Sigmoid colon (tissue), 7 donors: ENCODE results near the gene RBM25. TPM values are rescaled to one million over a fixed set of nuclear protein-coding genes. Genes with fewer than 3 reads are reported as not detected.

ENCODE experiments used
- DNase-seq: peaks from one replicate; pipeline ENCODE4 v3.0.0-alpha.2; 2019
- H3K27ac ChIP-seq, 4 donors: fragments of 200-600 bp; sonication (generic); one replicate each; pipeline ENCODE4 v1.5.1; 2016 to 2019; ENCODE audit warnings: mild to moderate bottlenecking in 1 of 4
- H3K27me3 ChIP-seq, 3 donors: fragments of 200-600 bp; sonication (generic); one replicate each; pipeline ENCODE4 v1.5.1; 2019; ENCODE audit warnings: mild to moderate bottlenecking in 1 of 3
- H3K36me3 ChIP-seq, 4 donors: fragments of 200-600 bp; sonication (generic); one replicate each; pipeline ENCODE4 v1.5.1; 2016 to 2019
- H3K4me1 ChIP-seq, 4 donors: fragments of 200-600 bp; sonication (generic); one replicate each; pipeline ENCODE4 v1.5.1; 2017 to 2019
- H3K4me3 ChIP-seq, 4 donors: fragments of 200-600 bp; sonication (generic); one replicate each; pipeline ENCODE4 v1.5.1; 2017 to 2019; ENCODE audit warnings: mild to moderate bottlenecking in 2 of 4, moderate library complexity in 1 of 4
- H3K9me3 ChIP-seq, 4 donors: fragments of 200-600 bp in 3 of 4; sonication (generic) in 3 of 4; one replicate each; pipeline versions ENCODE4 v1.5.1 to v1.6.1; 2013 to 2019
- EP300 ChIP-seq, 4 donors: sonication (generic); formaldehyde crosslinking; IDR thresholded peaks; one replicate each; pipeline ENCODE4 v1.6.1; 2017; ENCODE audit warnings: antibody characterized with exemption in 4 of 4
- POLR2A ChIP-seq, 2 donors: fragments of 450-650 bp; IDR thresholded peaks; one replicate each; pipeline ENCODE4 v1.6.1; 2016; ENCODE audit warnings: antibody characterized with exemption in 2 of 2, mild to moderate bottlenecking in 2 of 2, moderate library complexity in 2 of 2
- POLR2AphosphoS5 ChIP-seq, 4 donors: sonication (generic); formaldehyde crosslinking; IDR thresholded peaks; one replicate each; pipeline ENCODE4 v1.6.1; 2017; ENCODE audit warnings: antibody characterized with exemption in 4 of 4
- WGBS, 2 donors: extraction: QIAGEN DNeasy Blood & Tissue Kit; methylation state at CpG; one replicate each; pipeline ENCODE4 v1.1.7; 2013; 5-methylcytosine and 5-hydroxymethylcytosine counted together
- intact Hi-C: fragments of 100-400 bp; cut with DNase I; formaldehyde crosslinking; loops from one replicate; pipeline ENCODE4 v1.15.1; 2023
- polyA plus RNA-seq, 3 donors: library from polyadenylated mRNA; stranded (reverse); fragments of 200-250 nt; gene quantifications; one replicate each; pipeline ENCODE4 v1.2.3, GENCODE V29; 2013
- total RNA-seq, 4 donors: library from RNA; depleted of rRNA; stranded (reverse); fragments of >200 nt; gene quantifications; one replicate each; pipeline ENCODE4 v1.1.0, GENCODE V29; 2016
- TF ChIP-seq, protein P1 (sequence below), 4 experiments: fragments of 450-650 bp in 3 of 4; fragments of 200-600 bp in 1 of 4; IDR thresholded peaks; one replicate each; pipeline ENCODE4 v1.5.1; 2016 to 2019; ENCODE audit warnings: antibody characterized with exemption in 4 of 4, mild to moderate bottlenecking in 3 of 4, moderate library complexity in 2 of 4
- donor health status: healthy with polysubstance abuse.
- donor health status: Bipolar disorder and iron deficiency.
- donor health status: healthy.

Gene RBM25
- total and polyA plus RNA-seq, 7 donors: 10.8 to 78.9 (median 46.7) TPM

DNA sequence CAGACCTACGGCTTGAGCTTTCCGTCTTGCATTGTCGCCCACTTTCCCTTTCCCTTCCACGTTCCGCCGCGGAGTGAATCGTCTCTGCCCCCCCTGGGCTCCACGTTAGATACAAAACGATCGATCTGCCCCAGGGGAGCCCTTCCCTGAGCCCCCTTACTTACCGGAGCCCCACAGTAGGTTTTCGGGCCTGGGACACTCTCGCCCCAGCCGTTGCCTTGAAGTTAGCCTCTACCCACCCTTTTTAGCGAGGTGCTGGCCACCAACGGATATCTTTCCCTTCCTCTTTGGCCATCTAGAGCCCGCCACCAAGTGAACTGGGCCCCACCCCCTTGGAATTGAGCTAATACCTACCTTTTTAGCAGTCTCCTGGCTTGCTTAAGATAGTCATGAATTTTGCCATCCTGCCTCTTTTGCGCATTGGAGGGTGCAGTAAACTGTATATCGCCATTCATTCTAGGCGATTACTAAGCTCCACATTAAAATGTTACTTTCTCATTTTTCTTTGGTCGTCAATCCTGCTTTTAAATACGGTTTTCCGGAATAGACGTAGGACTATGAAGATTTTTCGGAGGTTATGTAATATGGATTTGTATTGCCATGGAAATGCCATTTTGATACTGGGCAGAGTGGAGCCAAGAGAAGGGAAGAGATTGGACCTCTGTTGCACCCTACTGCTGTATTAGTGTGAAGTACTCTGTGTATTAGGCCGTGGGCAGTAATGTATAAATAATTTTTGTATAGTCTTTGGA, 764 bp downstream of the RBM25 start:
- intact Hi-C loops: loop anchor here (1.0 kb wide), 1 partner anchor 32 kb away; the partner anchor contains the start of gene ZFYVE1
- TF ChIP-seq POLR2AphosphoS5 (IDR thresholded peaks at IDR 0.05): peak in 3 of 4 donors; percentile 26 to 57 (median 37)
- peak in 1 of 4 donors; percentile 19 for TF ChIP-seq EP300 (IDR thresholded peaks at IDR 0.05)
- no peak for TF ChIP-seq POLR2A (IDR thresholded peaks at IDR 0.05)
- Histone ChIP-seq H3K4me1 (peaks cover 0 to 56% (median 42%) of the 10 kb centered on the region in 4 donors), H3K27me3 (no peaks in the 10 kb centered on the region), H3K27ac (peak overlapping the region; percentile 91 to 98 (median 95)), H3K9me3 (no peaks in the 10 kb centered on the region), H3K36me3 (peaks cover 0 to 6% (median 0%) of the 10 kb centered on the region in 4 donors), H3K4me3 (peak overlapping the region; percentile 53 to 94 (median 82))
- no peak for DNase-seq
- WGBS, 2 donors: 0 to 1% methylated on average over 27 of the region's 27 CpGs

DNA sequence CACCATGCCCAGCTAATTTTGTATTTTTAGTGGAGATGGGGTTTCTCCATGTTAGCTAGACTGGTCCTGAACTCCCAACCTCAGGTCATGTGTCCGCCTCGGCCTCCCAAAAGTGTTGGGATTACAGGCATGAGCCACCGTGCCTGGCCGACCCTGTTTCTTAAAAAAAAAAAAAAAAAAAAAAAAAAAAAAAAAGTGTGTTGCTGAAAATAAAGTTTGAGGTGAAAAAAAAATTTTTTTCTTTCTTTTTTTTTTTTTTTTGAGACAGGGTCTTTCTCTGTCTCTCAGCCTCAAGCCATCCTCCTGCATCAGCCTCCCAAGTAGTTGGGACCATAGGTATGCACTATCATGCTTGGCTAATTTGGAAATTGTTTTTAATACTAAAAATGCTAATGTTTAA, 11.3 kb downstream of the RBM25 start:
- 94 to 99% methylated on average over 4 of the region's 4 CpGs for WGBS, 2 donors
- peaks cover 10 to 48% (median 15%) of the 10 kb centered on the region in 4 donors for H3K36me3 ChIP-seq
- H3K27ac ChIP-seq: no peak overlapping the region
- no peaks in the 10 kb centered on the region for H3K27me3 ChIP-seq
- TF ChIP-seq, protein P1, sequence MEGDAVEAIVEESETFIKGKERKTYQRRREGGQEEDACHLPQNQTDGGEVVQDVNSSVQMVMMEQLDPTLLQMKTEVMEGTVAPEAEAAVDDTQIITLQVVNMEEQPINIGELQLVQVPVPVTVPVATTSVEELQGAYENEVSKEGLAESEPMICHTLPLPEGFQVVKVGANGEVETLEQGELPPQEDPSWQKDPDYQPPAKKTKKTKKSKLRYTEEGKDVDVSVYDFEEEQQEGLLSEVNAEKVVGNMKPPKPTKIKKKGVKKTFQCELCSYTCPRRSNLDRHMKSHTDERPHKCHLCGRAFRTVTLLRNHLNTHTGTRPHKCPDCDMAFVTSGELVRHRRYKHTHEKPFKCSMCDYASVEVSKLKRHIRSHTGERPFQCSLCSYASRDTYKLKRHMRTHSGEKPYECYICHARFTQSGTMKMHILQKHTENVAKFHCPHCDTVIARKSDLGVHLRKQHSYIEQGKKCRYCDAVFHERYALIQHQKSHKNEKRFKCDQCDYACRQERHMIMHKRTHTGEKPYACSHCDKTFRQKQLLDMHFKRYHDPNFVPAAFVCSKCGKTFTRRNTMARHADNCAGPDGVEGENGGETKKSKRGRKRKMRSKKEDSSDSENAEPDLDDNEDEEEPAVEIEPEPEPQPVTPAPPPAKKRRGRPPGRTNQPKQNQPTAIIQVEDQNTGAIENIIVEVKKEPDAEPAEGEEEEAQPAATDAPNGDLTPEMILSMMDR (IDR thresholded peaks at IDR 0.05): no peak
- TF ChIP-seq POLR2AphosphoS5 (IDR thresholded peaks at IDR 0.05) (no peak), EP300 (IDR thresholded peaks at IDR 0.05) (no peak), POLR2A (IDR thresholded peaks at IDR 0.05) (no peak)
- intact Hi-C loops: no loop called here
- no peak overlapping the region for H3K4me3 ChIP-seq
- peaks cover 0 to 9% (median 4%) of the 10 kb centered on the region in 4 donors for H3K4me1 ChIP-seq
- no peaks in the 10 kb centered on the region for H3K9me3 ChIP-seq
- DNase-seq: no peak

DNA sequence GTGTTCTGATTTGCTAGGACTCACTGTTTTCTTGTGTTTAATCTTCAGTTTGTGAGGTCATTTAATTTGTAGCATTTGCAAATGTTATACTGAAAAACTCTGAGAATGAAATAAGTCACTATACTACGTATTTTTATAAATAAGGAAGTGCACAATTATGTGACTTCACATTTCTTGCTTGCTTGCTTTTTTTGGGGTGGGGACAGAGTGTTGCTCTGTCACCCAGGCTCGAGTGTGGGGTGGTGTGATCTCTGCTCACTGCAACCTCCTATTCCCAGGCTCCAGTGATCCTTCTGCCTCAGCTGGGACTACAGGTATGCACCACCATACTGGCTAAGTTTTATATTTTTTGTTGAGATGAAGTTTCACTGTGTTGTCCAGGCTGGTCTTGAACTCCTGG, 32.7 kb downstream of the RBM25 start:
- Histone ChIP-seq H3K36me3 (peaks cover 10 to 73% (median 35%) of the 10 kb centered on the region in 4 donors), H3K27ac (no peak overlapping the region), H3K4me1 (no peaks in the 10 kb centered on the region), H3K9me3 (no peaks in the 10 kb centered on the region), H3K27me3 (no peaks in the 10 kb centered on the region), H3K4me3 (no peak overlapping the region)
- intact Hi-C loops: no loop called here
- no peak for DNase-seq
- TF ChIP-seq EP300 (IDR thresholded peaks at IDR 0.05) (no peak), POLR2A (IDR thresholded peaks at IDR 0.05) (no peak), POLR2AphosphoS5 (IDR thresholded peaks at IDR 0.05) (no peak)
- WGBS, 2 donors: 91 to 94% methylated on average over 2 of the region's 2 CpGs

DNA sequence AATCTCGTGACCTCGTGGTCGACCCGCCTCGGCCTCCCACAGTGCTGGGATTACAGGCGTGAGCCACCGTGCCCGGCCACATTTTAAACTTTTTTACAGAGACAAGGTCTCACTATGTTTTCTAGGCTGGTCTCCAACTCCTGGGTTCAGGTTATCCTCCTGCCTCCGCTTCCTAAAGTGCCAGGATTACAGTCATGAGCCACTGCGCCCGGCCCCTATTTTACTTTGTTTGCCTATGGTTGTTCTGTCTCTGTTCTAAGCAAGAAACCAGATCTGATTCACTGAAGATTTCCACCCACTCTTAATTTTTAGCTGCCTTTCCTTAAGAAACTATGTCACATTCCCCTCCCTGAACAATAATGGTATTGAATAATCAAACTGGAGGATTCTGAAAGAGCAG, 39.1 kb downstream of the RBM25 start:
- Histone ChIP-seq H3K27me3 (no peaks in the 10 kb centered on the region), H3K4me3 (no peak overlapping the region), H3K36me3 (peaks cover 4 to 77% (median 28%) of the 10 kb centered on the region in 4 donors), H3K9me3 (no peaks in the 10 kb centered on the region), H3K27ac (no peak overlapping the region), H3K4me1 (no peaks in the 10 kb centered on the region)
- WGBS, 2 donors: 97% methylated on average over 11 of the region's 11 CpGs
- intact Hi-C loops: no loop called here
- TF ChIP-seq, protein P1 (IDR thresholded peaks at IDR 0.05): no peak
- no peak for DNase-seq

DNA sequence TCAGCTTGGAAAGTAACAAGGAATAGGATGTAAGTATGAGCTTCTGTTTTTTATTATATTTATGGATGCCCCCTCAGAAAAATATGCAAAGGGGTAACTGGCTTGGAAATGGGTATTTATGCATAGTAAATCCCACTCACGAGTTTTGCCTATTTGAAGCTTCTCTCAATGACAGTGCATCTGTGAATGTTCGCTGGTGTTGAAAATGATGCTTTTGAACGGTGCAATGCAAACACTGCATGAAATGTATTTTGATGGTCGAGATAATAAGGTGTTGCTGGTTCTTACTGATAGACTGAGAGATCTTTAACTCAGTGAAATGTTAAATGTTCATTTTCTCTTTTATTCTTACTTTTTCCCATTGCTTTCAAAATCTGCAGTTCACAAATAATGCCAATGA, 42.0 kb downstream of the RBM25 start:
- TF ChIP-seq, protein P1 (IDR thresholded peaks at IDR 0.05): no peak
- TF ChIP-seq EP300 (IDR thresholded peaks at IDR 0.05) (no peak), POLR2AphosphoS5 (IDR thresholded peaks at IDR 0.05) (no peak), POLR2A (IDR thresholded peaks at IDR 0.05) (no peak)
- Histone ChIP-seq H3K27ac (no peak overlapping the region), H3K27me3 (no peaks in the 10 kb centered on the region), H3K9me3 (no peaks in the 10 kb centered on the region), H3K36me3 (peaks cover 15 to 94% (median 35%) of the 10 kb centered on the region in 4 donors), H3K4me1 (no peaks in the 10 kb centered on the region), H3K4me3 (no peak overlapping the region)
- intact Hi-C loops: no loop called here
- no peak for DNase-seq
- WGBS, 2 donors: 94% methylated on average over 4 of the region's 4 CpGs
